Stimulated activated CD4-positive, alpha-beta T cell treated with anti-CD3 and anti-CD28 coated beads, Interleukin-2, amount 100 ng/mL, for 24 hours (primary cell): Measurements from ENCODE around the gene SART1.
"Not testable (repeated sequence)": the region's sequence is repeated elsewhere in the genome, so short reads cannot be mapped to it uniquely, and the experiment has no call there.

ENCODE experiments used
- DNase-seq, 2 donors: peaks; one replicate each; pipeline ENCODE4 v3.0.0-alpha.2; 2020

Gene SART1

GRCh38 chr11:66020212-66020611 lies 58.7 kb downstream of the SART1 start:
- DNase-seq = no peak

GRCh38 chr11:66020618-66021357 lies 59.3 kb downstream of the SART1 start:
- no peak for DNase-seq

GRCh38 chr11:66022401-66023185 lies 61.1 kb downstream of the SART1 start:
- peak; percentile 88 to 89 for DNase-seq

- DNase-seq = not testable (repeated sequence)
Observed at GRCh38 chr11:66023186-66023440, 61.6 kb downstream of the SART1 start.

- no peak for DNase-seq
Observed at GRCh38 chr11:66026017-66026529, 64.5 kb downstream of the SART1 start, which contains the start of gene CATSPER1. TSS of gene CATSPER1 (minus strand) at chr11:66026479. CDS start at chr11:66026379, 100 bp downstream.
